AG10803 (cell line): ENCODE results near the gene EML6.
"Not testable (repeated sequence)": the region's sequence is repeated elsewhere in the genome, so short reads cannot be mapped to it uniquely, and the experiment has no call there.

Source experiments
- DNase-seq: peaks from one replicate; pipeline ENCODE4 v3.0.0; 2010; ENCODE audit warnings: low read depth
- H3K4me3 ChIP-seq: 2 replicates; pipeline ENCODE4 v1.5.1; 2011; ENCODE audit warnings: mild to moderate bottlenecking, low read length, control low read depth
- CTCF ChIP-seq: conservative IDR thresholded peaks from 2 replicates; pipeline ENCODE4 v1.5.1; 2011; ENCODE audit warnings: mild to moderate bottlenecking, low read length, control low read depth, inconsistent platforms

EML6 gene

DNA sequence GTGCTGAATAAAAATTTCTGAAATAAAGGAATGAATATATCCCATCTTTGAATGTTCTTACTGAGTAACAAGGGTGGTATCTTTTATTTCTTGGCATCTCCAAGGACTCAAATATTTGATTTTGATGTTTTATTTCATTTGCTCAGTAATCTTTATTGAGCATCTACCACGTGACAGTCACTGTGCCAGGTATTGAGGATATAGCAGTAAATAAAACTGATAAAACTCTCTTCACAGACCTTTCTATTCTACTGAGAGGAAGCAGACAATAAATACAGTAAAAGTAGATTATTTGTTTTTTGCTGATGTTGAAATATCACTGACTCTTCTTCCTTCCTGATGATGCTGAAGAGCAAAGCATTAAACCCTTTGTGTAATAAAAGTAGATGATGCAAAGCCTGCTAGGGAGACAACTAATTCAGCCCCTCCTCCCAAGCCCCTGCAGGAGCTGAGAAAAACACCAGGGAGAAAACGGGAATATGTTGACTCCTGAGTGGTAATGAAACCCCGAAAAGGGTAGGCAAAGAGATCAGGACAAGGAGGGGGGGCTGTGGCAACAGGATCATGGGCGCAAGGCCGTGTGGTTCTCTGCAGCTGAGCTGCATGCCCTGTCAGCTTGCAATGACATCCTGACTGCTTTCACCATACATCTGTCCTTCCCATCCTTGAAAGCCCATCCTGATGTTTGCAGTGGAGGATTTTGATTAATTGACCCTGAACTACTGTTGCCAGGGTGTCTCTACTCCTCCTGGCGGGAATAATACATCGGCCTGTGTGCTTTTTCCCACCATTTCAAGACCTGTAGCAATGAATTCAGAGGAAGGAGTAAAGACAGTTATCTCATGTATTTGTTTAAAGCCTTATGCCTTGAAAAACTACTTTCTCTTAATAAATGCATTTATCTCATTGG, 117.4 kb downstream of the EML6 start:
- no peak for TF ChIP-seq CTCF
- no peak for DNase-seq
- H3K4me3 ChIP-seq: no peak overlapping the region

DNA sequence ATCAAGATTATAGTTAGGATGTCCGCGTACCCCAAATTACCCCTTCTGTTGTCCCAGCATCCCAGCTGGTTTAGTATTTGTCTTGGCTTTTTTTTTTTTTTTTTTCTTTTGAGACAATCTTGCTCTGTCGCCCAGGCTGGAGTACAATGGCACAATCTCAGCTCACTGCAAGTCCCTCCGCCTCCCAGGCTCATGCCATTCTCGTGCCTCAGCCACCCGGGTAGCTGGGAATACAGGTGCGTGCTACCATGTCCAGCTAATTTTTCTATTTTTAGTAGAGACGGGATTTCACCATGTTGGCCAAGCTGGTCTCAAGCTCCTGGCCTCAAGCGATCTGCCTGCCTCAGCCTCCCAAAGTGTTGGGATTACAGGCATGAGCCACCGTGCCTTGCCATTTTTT, 118.0 kb downstream of the EML6 start:
- not testable (repeated sequence) for H3K4me3 ChIP-seq, DNase-seq

DNA sequence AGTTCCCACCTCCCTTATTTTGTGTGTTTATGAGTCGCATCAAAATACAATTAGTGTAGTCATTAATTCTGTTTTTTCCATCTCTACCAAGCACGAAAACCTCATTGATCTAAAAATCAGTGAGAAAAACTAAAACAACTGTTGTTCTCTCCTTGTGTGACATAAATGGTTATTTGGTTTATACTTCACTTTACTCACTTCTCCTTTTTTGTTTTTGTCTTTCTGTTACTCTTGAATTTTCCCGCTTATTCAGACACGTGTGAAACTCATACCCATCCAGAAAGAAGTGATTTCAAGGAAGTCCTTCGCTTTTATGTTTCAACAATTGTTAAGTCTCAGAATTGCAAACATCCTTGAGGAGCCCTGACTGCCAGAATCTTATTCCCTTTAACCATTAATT, 121.6 kb downstream of the EML6 start:
- TF ChIP-seq CTCF: no peak
- H3K4me3 ChIP-seq: no peak overlapping the region
- no peak for DNase-seq

DNA sequence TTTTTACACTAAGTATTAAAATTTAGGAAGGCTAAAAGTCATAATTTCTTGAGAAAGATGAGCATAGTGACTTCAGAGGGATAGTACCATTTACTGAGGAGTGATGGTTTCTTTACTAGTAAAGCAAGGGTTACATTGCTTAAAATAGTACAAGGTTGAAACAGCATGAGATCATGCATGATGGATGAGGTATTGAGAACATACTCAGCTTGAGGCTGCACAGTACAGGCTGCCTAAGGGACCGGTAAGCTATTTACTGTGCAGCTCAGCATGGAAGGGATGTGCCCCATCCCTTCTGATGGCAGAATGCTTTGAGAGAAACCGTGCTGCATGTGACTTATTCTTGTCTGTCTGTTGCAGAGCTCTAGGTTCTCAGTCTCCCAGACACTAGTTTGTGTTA, 122.1 kb downstream of the EML6 start:
- no peak for TF ChIP-seq CTCF
- no peak overlapping the region for H3K4me3 ChIP-seq
- peak; percentile 17 for DNase-seq

DNA sequence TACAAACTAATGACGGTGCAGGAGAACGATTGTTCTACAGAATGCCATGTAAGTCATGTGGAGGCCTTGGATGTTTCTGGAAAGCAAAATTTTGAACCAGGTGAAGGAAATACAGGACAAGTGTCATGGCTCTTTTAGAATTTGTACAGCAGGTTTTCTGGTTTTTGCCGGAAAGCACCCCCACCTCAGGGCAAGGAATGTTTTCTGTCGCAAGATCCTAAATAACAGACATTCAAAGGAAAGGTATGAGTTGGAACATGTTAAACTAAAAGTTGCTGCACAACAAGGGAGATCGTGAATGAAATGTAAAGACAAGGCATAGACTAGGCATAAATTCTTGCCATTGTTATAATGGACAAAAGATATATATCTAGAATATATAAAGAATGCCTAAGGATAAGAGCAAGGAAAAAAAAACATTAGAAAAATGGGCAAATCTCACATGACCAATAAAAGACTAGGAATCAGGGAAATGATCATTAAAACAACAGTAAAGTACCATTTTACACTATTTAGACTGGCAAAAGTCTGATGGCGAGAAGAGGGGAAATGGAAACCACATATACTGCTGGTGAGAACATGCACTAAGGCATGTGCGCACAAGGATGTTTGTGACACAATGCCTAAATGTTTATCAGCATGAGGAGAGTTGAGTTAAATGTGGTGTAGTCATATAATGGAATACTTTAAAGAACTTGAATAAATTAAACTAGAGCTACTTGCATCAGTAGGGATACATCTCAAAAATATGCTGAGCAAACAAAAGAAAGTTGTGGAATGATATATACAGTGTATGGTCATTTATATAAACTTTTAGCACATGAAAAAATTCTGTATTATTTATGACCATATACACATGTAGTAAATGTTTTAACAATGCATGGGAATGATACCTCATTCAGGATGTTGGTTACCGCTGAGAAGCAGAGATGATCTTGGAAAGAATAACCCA, 127.0 kb downstream of the EML6 start:
- no peak for DNase-seq

DNA sequence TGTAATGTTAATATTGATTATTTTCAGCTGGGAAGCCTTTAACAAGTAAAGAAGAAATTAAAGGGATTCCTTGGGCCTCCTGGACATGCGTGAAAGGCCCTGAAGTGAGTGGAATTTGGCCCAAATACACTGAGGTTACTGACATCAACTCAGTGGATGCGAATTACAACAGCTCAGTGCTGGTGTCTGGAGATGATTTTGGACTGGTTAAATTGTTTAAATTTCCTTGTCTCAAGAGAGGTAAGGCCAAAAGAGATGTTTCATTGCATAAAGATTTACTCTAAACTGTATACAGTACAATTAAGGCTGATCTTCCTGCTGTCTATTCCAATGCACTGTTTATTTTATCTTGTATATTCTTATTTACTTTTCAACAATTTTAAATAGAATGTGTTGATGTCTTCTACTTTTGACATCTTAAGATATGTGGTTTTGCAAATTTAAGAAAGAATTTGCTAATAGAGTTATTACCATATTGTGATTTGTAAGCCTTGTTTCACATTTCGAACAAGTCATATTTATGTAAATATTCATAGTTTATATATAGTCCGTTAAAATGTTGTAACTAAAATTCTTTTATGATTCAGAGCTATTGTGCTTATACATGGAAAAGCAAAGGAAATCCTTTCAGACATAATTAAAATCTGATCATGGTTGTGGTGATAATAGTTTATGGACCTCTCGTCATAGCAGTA, 130.3 kb downstream of the EML6 start:
- no peak overlapping the region for H3K4me3 ChIP-seq
- no peak for TF ChIP-seq CTCF
- DNase-seq: no peak

More for the DNA sequence above, 127.0 kb downstream of the EML6 start:
- TF ChIP-seq CTCF: no peak
- H3K4me3 ChIP-seq: no peak overlapping the region

DNA sequence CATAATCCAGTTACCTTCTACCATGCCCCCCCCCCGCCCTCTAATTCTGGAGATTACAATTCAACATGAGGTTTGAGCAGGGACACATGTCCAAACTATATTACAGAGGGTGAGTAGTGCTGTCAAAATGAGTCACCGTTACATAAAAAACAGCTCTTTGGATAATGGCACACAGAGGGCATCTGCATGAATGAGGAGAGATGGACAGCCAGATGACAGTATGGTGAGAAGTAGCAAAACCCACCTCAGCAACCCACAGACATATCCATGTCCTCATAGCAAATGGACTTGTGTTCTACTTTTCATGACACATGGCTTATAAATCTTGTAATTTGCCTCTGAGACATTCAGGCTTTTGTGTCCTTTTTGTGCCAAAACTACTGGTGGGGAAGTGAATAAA, 132.0 kb downstream of the EML6 start:
- no peak for DNase-seq
- no peak overlapping the region for H3K4me3 ChIP-seq
- TF ChIP-seq CTCF: no peak
